A673 (cell line): ENCODE data around the gene CYBC1. TPM values are rescaled to one million over a fixed set of nuclear protein-coding genes. Genes with fewer than 3 reads are reported as not detected.

Source experiments
- BruUV-seq: library from RNA; stranded (reverse); fragments of 400-500 nt; replicated peaks from 2 replicates; lab custom pipeline; 2021; lab: Mats Ljungman, UMichigan
- CTCF ChIA-PET: fragments of 300-600 bp; sonication (Branson Sonifier 250); formaldehyde crosslinking; loops from one replicate; lab custom pipeline; 2022; ENCODE audit warnings: antibody characterized with exemption; lab: Charles Lee
- POLR2A ChIA-PET: fragments of 300-600 bp; sonication (Branson Sonifier 250); formaldehyde crosslinking; loops from one replicate; lab custom pipeline; 2022; ENCODE audit warnings: antibody characterized with exemption; ENCODE audit not compliant: low non-redundant PET; lab: Charles Lee
- DNase-seq: peaks from one replicate; pipeline ENCODE4 v3.0.0-alpha.2; 2015; ENCODE audit warnings: low spot score
- H3K27ac ChIP-seq: fragments of 200-600 bp; sonication (generic); 2 replicates; pipeline ENCODE4 v1.5.1; 2016; ENCODE audit warnings: mixed run types, low read depth, mild to moderate bottlenecking, mixed read lengths, antibody characterized with exemption, low read length; ENCODE audit not compliant: poor library complexity, severe bottlenecking
- H3K27me3 ChIP-seq: fragments of 200-600 bp; sonication (generic); replicated peaks from 2 replicates; pipeline ENCODE4 v1.6.1; 2017; ENCODE audit warnings: mixed run types, low read depth, mild to moderate bottlenecking, mixed read lengths, antibody characterized with exemption, low read length; ENCODE audit not compliant: insufficient read depth, poor library complexity
- H3K36me3 ChIP-seq: fragments of 200-600 bp; sonication (generic); 2 replicates; pipeline ENCODE4 v1.6.1; 2016; ENCODE audit warnings: mixed run types, mild to moderate bottlenecking, mixed read lengths, antibody characterized with exemption, low read length; ENCODE audit not compliant: insufficient read depth, poor library complexity, severe bottlenecking
- H3K4me1 ChIP-seq: fragments of 200-600 bp; sonication (generic); 2 replicates; pipeline ENCODE4 v1.6.1; 2017; ENCODE audit warnings: mixed run types, mild to moderate bottlenecking, mixed read lengths, antibody characterized with exemption, low read length; ENCODE audit not compliant: insufficient read depth, poor library complexity, severe bottlenecking
- H3K4me3 ChIP-seq: fragments of 200-600 bp; sonication (generic); 2 replicates; pipeline ENCODE4 v1.5.1; 2016; ENCODE audit warnings: low read depth, mixed run types, mild to moderate bottlenecking, mixed read lengths, low read length; ENCODE audit not compliant: poor library complexity, severe bottlenecking
- H3K9me3 ChIP-seq: fragments of 200-600 bp; sonication (generic); 2 replicates; pipeline ENCODE4 v1.6.1; 2016; ENCODE audit warnings: mixed run types, low read depth, mild to moderate bottlenecking, mixed read lengths, antibody characterized with exemption, low read length; ENCODE audit not compliant: poor library complexity, severe bottlenecking
- CTCF ChIP-seq: fragments of 300-800, 200-600 bp; sonication (generic); conservative IDR thresholded peaks from 2 replicates; pipeline ENCODE4 v1.5.1; 2017; ENCODE audit warnings: low read depth, mild to moderate bottlenecking, antibody characterized with exemption, low read length, moderate library complexity, mixed read lengths
- EZH2 ChIP-seq: fragments of 200-600 bp; sonication (generic); IDR thresholded peaks from 2 replicates; pipeline ENCODE4 v1.6.1; 2017; ENCODE audit warnings: borderline replicate concordance, low read depth, mild to moderate bottlenecking, mixed read lengths, antibody characterized with exemption, low read length; ENCODE audit not compliant: poor library complexity, severe bottlenecking
- intact Hi-C: fragments of 100-400 bp; cut with micrococcal nuclease; formaldehyde crosslinking; loops from one replicate; pipeline ENCODE4 v1.10.0; 2022; ENCODE audit not compliant: unreplicated experiment
- total RNA-seq: library from RNA; stranded (reverse); gene quantifications from 2 replicates; pipeline ENCODE4 v1.2.3, GENCODE V29; 2021

Gene CYBC1
- total RNA-seq, 1 experiment from 2014 or later, result 72.8 TPM

GRCh38 chr17:82428546-82428945 is 22.0 kb downstream of the CYBC1 start:
- POLR2A ChIA-PET, result no interaction called here
- TF ChIP-seq EZH2, result no peak
- no peak for TF ChIP-seq CTCF
- DNase-seq, result no peak
- no peaks in the 10 kb centered on the region for H3K36me3 ChIP-seq
- H3K4me3 ChIP-seq, result no peak overlapping the region
- BruUV-seq, result no TSS peak
- H3K27ac ChIP-seq, result no peak overlapping the region
- no peaks in the 10 kb centered on the region for H3K27me3 ChIP-seq
- CTCF ChIA-PET, result no interaction called here
- H3K4me1 ChIP-seq, result no peaks in the 10 kb centered on the region
- intact Hi-C loops, result no loop called here
- no peaks in the 10 kb centered on the region for H3K9me3 ChIP-seq

- TF ChIP-seq CTCF, result no peak; the same call in none of the 2 replicates
- TF ChIP-seq EZH2, result no peak
- Histone ChIP-seq H3K9me3 (no peaks in the 10 kb centered on the region), H3K4me3 (peak overlapping the region; percentile 39), H3K27ac (no peak overlapping the region), H3K4me1 (peaks cover under 1% of the 10 kb centered on the region), H3K27me3 (no peaks in the 10 kb centered on the region), H3K36me3 (no peaks in the 10 kb centered on the region)
- BruUV-seq, result no TSS peak
- DNase-seq, result no peak
- POLR2A ChIA-PET, result no interaction called here
- intact Hi-C loops, result no loop called here
- CTCF ChIA-PET, result interaction anchor here (0.7 to 1.0 kb wide), 3 partner anchors 9 to 357 kb away, joined by 3 to 5 read pairs (median 3); no protein-coding TSS in a partner anchor
Measured at GRCh38 chr17:82424863-82425159, 25.7 kb downstream of the CYBC1 start.

GRCh38 chr17:82424001-82424862 is 26.3 kb downstream of the CYBC1 start:
- no peaks in the 10 kb centered on the region for H3K9me3 ChIP-seq
- ChIA-PET POLR2A (interaction anchor here (0.6 kb wide), 1 partner anchor 55 kb away, joined by 13 read pairs; no protein-coding TSS in a partner anchor), CTCF (interaction anchor here (0.5 to 1.0 kb wide), 4 partner anchors 8 to 218 kb away, joined by 3 to 7 read pairs (median 3); no protein-coding TSS in a partner anchor)
- intact Hi-C loops, result no loop called here
- no peaks in the 10 kb centered on the region for H3K36me3 ChIP-seq
- no peak overlapping the region for H3K27ac ChIP-seq
- peaks cover 3% of the 10 kb centered on the region for H3K4me1 ChIP-seq
- DNase-seq, result peak; percentile 67
- no TSS peak for BruUV-seq
- TF ChIP-seq EZH2 (no peak), CTCF (peak; percentile 96)
- no peaks in the 10 kb centered on the region for H3K27me3 ChIP-seq
- H3K4me3 ChIP-seq, result peak overlapping the region; percentile 39
